Kidney (tissue), 14 donors: ENCODE results near the gene KIF22. TPM values are rescaled to one million over a fixed set of nuclear protein-coding genes. Genes with fewer than 3 reads are reported as not detected.

Experiments
- DNase-seq, 5 donors: peaks; one replicate each; pipeline ENCODE4 v3.0.0-alpha.2; 2013 to 2020
- FAIRE-seq: peaks from 2 replicates; lab custom pipeline; 2012; peaks lifted over from hg19 to GRCh38; lab: Jason Lieb, UNC
- H3K27ac ChIP-seq, 2 donors: one replicate each; pipeline ENCODE4 v1.7.0; 2013; ENCODE audit warnings: low read depth in 2 of 2, low read length in 2 of 2, inconsistent platforms in 1 of 2
- H3K27me3 ChIP-seq: one replicate; pipeline ENCODE4 v1.7.1; 2013; ENCODE audit warnings: low read length, inconsistent platforms; ENCODE audit not compliant: control insufficient read depth, insufficient read depth
- H3K36me3 ChIP-seq, 3 donors: one replicate each; pipeline versions ENCODE4 v1.7.0 to v1.7.1; 2013; ENCODE audit warnings: low read length in 3 of 3, control low read depth in 1 of 3, inconsistent platforms in 1 of 3; ENCODE audit not compliant: insufficient read depth in 3 of 3, control insufficient read depth in 2 of 3
- H3K4me1 ChIP-seq, 3 donors: one replicate each; pipeline versions ENCODE4 v1.7.0 to v1.7.1; 2013; ENCODE audit warnings: low read length in 3 of 3, inconsistent platforms in 1 of 3, low read depth in 1 of 3; ENCODE audit not compliant: control insufficient read depth in 2 of 3, insufficient read depth in 2 of 3
- H3K4me3 ChIP-seq, 3 donors: one replicate each; pipeline versions ENCODE4 v1.7.0 to v1.8.1; 2013; ENCODE audit warnings: low read length in 3 of 3, control low read depth in 1 of 3, inconsistent platforms in 1 of 3
- H3K9ac ChIP-seq, 3 donors: one replicate each; pipeline versions ENCODE4 v1.7.0 to v1.7.1; 2013; ENCODE audit warnings: low read length in 3 of 3, control low read depth in 1 of 3, inconsistent platforms in 1 of 3
- H3K9me3 ChIP-seq, 3 donors: one replicate each; pipeline versions ENCODE4 v1.7.0 to v1.7.1; 2013; ENCODE audit warnings: low read length in 3 of 3, control low read depth in 1 of 3, inconsistent platforms in 1 of 3; ENCODE audit not compliant: control insufficient read depth in 2 of 3, insufficient read depth in 1 of 3
- intact Hi-C: fragments of 100-400 bp; cut with DNase I; formaldehyde crosslinking; loops from one replicate; pipeline ENCODE4 v1.11.1; 2022
- polyA plus RNA-seq: library from polyadenylated mRNA; stranded (reverse); fragments of 350-450 nt; fragmentation: Illumina TruSeq; extraction: RNeasy Lipid Tissue Mini Kit (QIAGEN cat#74804); gene quantifications from one replicate; pipeline ENCODE4 v1.2.3, GENCODE V29; 2014; ENCODE audit warnings: low read depth, low replicate concordance; ENCODE audit not compliant: insufficient read depth
- total RNA-seq: library from RNA; stranded (reverse); fragmentation: NEBNext Ultra II Directional; extraction: Animal tissue kit (Norgen Biotek cat#: 25700); gene quantifications from one replicate; pipeline ENCODE4 v1.2.1, GENCODE V29; 2021
- TF ChIP-seq, protein P1 (sequence below): IDR thresholded peaks from 3 replicates; pipeline ENCODE4 v1.5.1; 2012; ENCODE audit warnings: mild to moderate bottlenecking, moderate library complexity, borderline replicate concordance; ENCODE audit not compliant: insufficient read depth; ENCODE audit errors: extremely low read depth
- donor health status: control.
- donor health status: control.
- donor health status: control.
- donor health status: control.
- donor health status: control.
- donor health status: DM: yes; HTN: yes; CAD: no.
- donor health status: Normal renal cell carcinoma (clear cell type).

The KIF22 gene
- total and polyA plus RNA-seq, 2 donors from 2014 or later, result 32.3 to 42.9 TPM

DNA sequence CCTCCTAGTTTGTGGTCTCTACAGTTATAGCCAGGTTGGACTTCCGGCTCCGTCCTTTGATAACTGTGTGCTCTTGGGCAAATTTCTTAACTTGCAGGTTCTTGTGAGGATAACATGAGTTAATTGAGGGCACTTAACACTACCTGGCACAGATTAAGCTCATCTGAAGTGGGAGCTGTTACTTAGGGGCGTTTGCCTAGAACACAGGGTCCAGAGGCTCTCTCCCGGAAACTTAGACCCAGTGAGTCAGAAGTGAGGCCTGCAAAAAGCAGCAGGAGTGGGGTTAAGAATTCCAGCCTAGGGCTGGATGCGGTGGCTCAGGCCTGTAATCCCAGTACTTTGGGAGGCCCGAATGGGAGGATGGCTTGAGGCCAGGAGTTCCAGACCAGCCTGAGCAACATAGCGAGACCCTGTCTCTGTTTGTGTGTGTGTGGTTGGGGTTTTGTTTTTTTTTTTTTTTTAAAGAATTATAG, 31.1 kb downstream of the KIF22 start:
- Histone ChIP-seq H3K9me3 (no peaks in the 10 kb centered on the region), H3K36me3 (peaks cover 0 to 9% (median 0%) of the 10 kb centered on the region in 3 donors), H3K27ac (peak overlapping the region; percentile 87 to 90), H3K9ac (peak overlapping the region in 2 of 3 donors; percentile 20 to 86), H3K27me3 (no peaks in the 10 kb centered on the region), H3K4me3 (peak overlapping the region in 2 of 3 donors; percentile 84 to 86), H3K4me1 (peaks cover 0 to 41% (median 27%) of the 10 kb centered on the region in 3 donors)
- intact Hi-C loops, result no loop called here
- TF ChIP-seq, protein P1, sequence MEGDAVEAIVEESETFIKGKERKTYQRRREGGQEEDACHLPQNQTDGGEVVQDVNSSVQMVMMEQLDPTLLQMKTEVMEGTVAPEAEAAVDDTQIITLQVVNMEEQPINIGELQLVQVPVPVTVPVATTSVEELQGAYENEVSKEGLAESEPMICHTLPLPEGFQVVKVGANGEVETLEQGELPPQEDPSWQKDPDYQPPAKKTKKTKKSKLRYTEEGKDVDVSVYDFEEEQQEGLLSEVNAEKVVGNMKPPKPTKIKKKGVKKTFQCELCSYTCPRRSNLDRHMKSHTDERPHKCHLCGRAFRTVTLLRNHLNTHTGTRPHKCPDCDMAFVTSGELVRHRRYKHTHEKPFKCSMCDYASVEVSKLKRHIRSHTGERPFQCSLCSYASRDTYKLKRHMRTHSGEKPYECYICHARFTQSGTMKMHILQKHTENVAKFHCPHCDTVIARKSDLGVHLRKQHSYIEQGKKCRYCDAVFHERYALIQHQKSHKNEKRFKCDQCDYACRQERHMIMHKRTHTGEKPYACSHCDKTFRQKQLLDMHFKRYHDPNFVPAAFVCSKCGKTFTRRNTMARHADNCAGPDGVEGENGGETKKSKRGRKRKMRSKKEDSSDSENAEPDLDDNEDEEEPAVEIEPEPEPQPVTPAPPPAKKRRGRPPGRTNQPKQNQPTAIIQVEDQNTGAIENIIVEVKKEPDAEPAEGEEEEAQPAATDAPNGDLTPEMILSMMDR, result no peak
- DNase-seq (peak in 1 of 5 donors; percentile 77), FAIRE-seq (no peak)

DNA sequence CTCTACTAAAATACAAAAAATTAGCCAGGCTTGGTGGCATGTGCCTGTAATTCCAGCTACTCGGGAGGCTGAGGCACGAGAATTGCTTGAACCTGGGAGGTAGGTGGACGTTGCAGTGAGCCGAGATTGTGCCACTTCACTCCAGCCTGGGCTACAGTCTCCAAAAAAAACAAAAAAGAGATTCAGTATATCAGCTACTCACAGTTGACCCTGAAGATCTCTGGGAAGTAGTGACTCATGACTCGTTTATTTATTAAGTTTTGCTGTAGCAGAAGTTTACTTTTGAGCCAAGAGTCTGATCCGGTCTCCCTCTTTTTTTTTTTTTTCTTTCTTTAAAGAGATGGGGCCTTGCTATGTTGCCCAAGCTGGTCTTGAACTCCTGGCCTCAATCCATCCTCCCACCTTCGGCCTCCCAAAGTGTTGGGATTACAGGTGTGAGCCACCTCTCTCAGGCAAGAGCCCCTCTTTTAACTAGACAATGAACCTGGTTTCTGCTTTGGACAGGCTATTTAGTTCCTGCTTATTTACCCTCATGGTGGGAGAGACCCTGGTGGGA, 34.1 kb downstream of the KIF22 start:
- TF ChIP-seq, protein P1, result no peak
- intact Hi-C loops, result no loop called here
- peak overlapping the region; percentile 26 to 70 for H3K27ac ChIP-seq
- H3K9me3 ChIP-seq, result no peaks in the 10 kb centered on the region
- H3K4me3 ChIP-seq, result peak overlapping the region in 1 of 3 donors; percentile 13
- FAIRE-seq (no peak), DNase-seq (no peak)
- peaks cover 0 to 40% (median 18%) of the 10 kb centered on the region in 3 donors for H3K4me1 ChIP-seq
- no peaks in the 10 kb centered on the region for H3K27me3 ChIP-seq
- peaks cover 0 to 4% (median 0%) of the 10 kb centered on the region in 3 donors for H3K36me3 ChIP-seq
- peak overlapping the region in 1 of 3 donors; percentile 31 for H3K9ac ChIP-seq

GRCh38 chr16:29825145-29826044, 34.8 kb downstream of the KIF22 start:
- no peaks in the 10 kb centered on the region for H3K27me3 ChIP-seq
- H3K36me3 ChIP-seq, result peaks cover 0 to 4% (median 4%) of the 10 kb centered on the region in 3 donors
- peaks cover 0 to 35% (median 13%) of the 10 kb centered on the region in 3 donors for H3K4me1 ChIP-seq
- DNase-seq, result peak in 1 of 5 donors; percentile 82
- peak overlapping the region; percentile 48 to 70 for H3K27ac ChIP-seq
- TF ChIP-seq, protein P1, result no peak
- H3K9me3 ChIP-seq, result no peaks in the 10 kb centered on the region
- intact Hi-C loops, result no loop called here
- no peak for FAIRE-seq
- H3K9ac ChIP-seq, result peak overlapping the region in 1 of 3 donors; percentile 31
- H3K4me3 ChIP-seq, result no peak overlapping the region
